ENCODE measurements around the gene CDYL.
"Not testable (repeated sequence)": the region's sequence is repeated elsewhere in the genome, so short reads cannot be mapped to it uniquely, and the experiment has no call there.

CDYL gene

GRCh38 chr6:4969609-4970285 lies 193.5 kb downstream of the CDYL start:
- no peak for DNase-seq

GRCh38 chr6:4970739-4971395 lies 194.7 kb downstream of the CDYL start:
- no peak for DNase-seq

GRCh38 chr6:4971851-4972250 lies 195.6 kb downstream of the CDYL start:
- DNase-seq: no peak

- DNase-seq: no peak
These were observed 196.2 kb downstream of the CDYL start for GRCh38 chr6:4972438-4972837.

GRCh38 chr6:4973415-4973814 lies 197.2 kb downstream of the CDYL start:
- DNase-seq: no peak

- DNase-seq: no peak
These were observed 198.0 kb downstream of the CDYL start for GRCh38 chr6:4973982-4974745.

- no peak for DNase-seq
These were observed 198.8 kb downstream of the CDYL start for GRCh38 chr6:4974962-4975361.

- no peak for DNase-seq
These were observed 199.3 kb downstream of the CDYL start for GRCh38 chr6:4975506-4975905.

- DNase-seq: no peak
These were observed 201.3 kb downstream of the CDYL start for GRCh38 chr6:4977468-4977867.

GRCh38 chr6:4979426-4979825 lies 203.2 kb downstream of the CDYL start:
- DNase-seq: no peak

- DNase-seq: no peak
These were observed 205.6 kb downstream of the CDYL start for GRCh38 chr6:4981761-4982160.

- no peak for DNase-seq
These were observed 207.1 kb downstream of the CDYL start for GRCh38 chr6:4983322-4983721.

GRCh38 chr6:4986999-4987398 lies 210.8 kb downstream of the CDYL start:
- DNase-seq: no peak

- no peak for DNase-seq
These were observed 211.2 kb downstream of the CDYL start for GRCh38 chr6:4987432-4987831.

- no peak for DNase-seq
These were observed 218.5 kb downstream of the CDYL start for GRCh38 chr6:4994741-4995140.

GRCh38 chr6:4997862-4998261 lies 221.7 kb downstream of the CDYL start:
- no peak for DNase-seq

GRCh38 chr6:4999586-4999985 lies 223.4 kb downstream of the CDYL start:
- DNase-seq: no peak

- DNase-seq: peak; percentile 97
These were observed 227.6 kb downstream of the CDYL start, which contains the start of gene RPP40 for GRCh38 chr6:5003604-5004372. TSS of gene RPP40 (minus strand) at chr6:5004037. CDS start at chr6:5004002, 35 bp downstream.

GRCh38 chr6:5004373-5005037 lies 228.3 kb downstream of the CDYL start:
- DNase-seq: no peak

- DNase-seq: not testable (repeated sequence)
These were observed 228.8 kb downstream of the CDYL start for GRCh38 chr6:5005038-5005433.
